HepG2 (cell line): ENCODE results near the gene CCDC117. TPM values are rescaled to one million over a fixed set of nuclear protein-coding genes. Genes with fewer than 3 reads are reported as not detected.

Experiments used
- CREB1 ChIP-seq, 2 experiments: fragments of 450-650 bp in 1 of 2; IDR thresholded peaks; 2 replicates each; pipeline ENCODE4 v1.6.1; 2016 to 2017; ENCODE audit warnings: control low read depth in 1 of 2, mild to moderate bottlenecking in 1 of 2, missing compliant biosample characterization in 1 of 2, missing genetic modification characterization in 1 of 2
- ETV6 ChIP-seq: sonication (generic); formaldehyde crosslinking; conservative IDR thresholded peaks from 2 replicates; pipeline ENCODE4 v1.4.0; 2020; ENCODE audit warnings: missing genetic modification reagents
- KMT2B ChIP-seq: IDR thresholded peaks from 2 replicates; pipeline ENCODE4 v1.6.1; 2016; ENCODE audit warnings: missing genetic modification reagents, missing compliant biosample characterization
- LCORL ChIP-seq, 2 experiments: fragments of 450-650 bp in 1 of 2; sonication (generic) in 1 of 2; formaldehyde crosslinking in 1 of 2; IDR thresholded peaks; 2 replicates each; pipeline versions ENCODE4 v1.5.0 to v1.6.1; 2017 to 2020; ENCODE audit warnings: antibody characterized with exemption in 1 of 2, missing genetic modification reagents in 1 of 2
- MIER3 ChIP-seq: IDR thresholded peaks from 2 replicates; pipeline ENCODE4 v1.6.1; 2016; ENCODE audit warnings: missing compliant biosample characterization, borderline replicate concordance
- MIXL1 ChIP-seq: IDR thresholded peaks from 2 replicates; pipeline ENCODE4 v1.6.1; 2016
- NRL ChIP-seq: sonication (generic); formaldehyde crosslinking; IDR thresholded peaks from 2 replicates; pipeline ENCODE4 v1.5.0; 2020; ENCODE audit warnings: missing genetic modification reagents, mild to moderate bottlenecking, moderate library complexity, borderline replicate concordance
- PAWR ChIP-seq: sonication (generic); formaldehyde crosslinking; IDR thresholded peaks from 2 replicates; pipeline ENCODE4 v1.4.0; 2020; ENCODE audit warnings: missing genetic modification reagents, mild to moderate bottlenecking, borderline replicate concordance
- REPIN1 ChIP-seq: sonication (generic); formaldehyde crosslinking; IDR thresholded peaks from 2 replicates; pipeline ENCODE4 v1.8.0; 2022; ENCODE audit warnings: missing genetic modification reagents, low read depth, mild to moderate bottlenecking, borderline replicate concordance
- RFXAP ChIP-seq: sonication (generic); formaldehyde crosslinking; IDR thresholded peaks from 2 replicates; pipeline ENCODE4 v1.4.0; 2020; ENCODE audit warnings: missing genetic modification reagents, borderline replicate concordance
- SP1 ChIP-seq, 2 experiments: fragments of 450-650 bp in 1 of 2; sonication (generic) in 1 of 2; formaldehyde crosslinking in 1 of 2; IDR thresholded peaks; 2 replicates each; pipeline versions ENCODE4 v1.4.0 to v1.6.1; 2016 to 2020; ENCODE audit warnings: missing genetic modification reagents in 1 of 2
- SRSF1 ChIP-seq: fragments of 200-400 bp; formaldehyde crosslinking; optimal IDR thresholded peaks from 2 replicates; pipeline ENCODE3; 2017; ENCODE audit warnings: mild to moderate bottlenecking, low read depth, low read length, moderate library complexity
- ZBTB3 ChIP-seq: sonication (generic); formaldehyde crosslinking; IDR thresholded peaks from 2 replicates; pipeline ENCODE4 v1.4.0; 2020; ENCODE audit warnings: low read depth, mild to moderate bottlenecking, moderate library complexity, missing genetic modification reagents, borderline replicate concordance
- ZBTB7B ChIP-seq: sonication (generic); formaldehyde crosslinking; IDR thresholded peaks from 2 replicates; pipeline ENCODE4 v1.4.0; 2020; ENCODE audit warnings: missing genetic modification reagents
- ZFP82 ChIP-seq: sonication (generic); formaldehyde crosslinking; IDR thresholded peaks from 2 replicates; pipeline ENCODE4 v1.5.1; 2020; ENCODE audit warnings: mild to moderate bottlenecking, missing genetic modification reagents, borderline replicate concordance
- ZKSCAN5 ChIP-seq: sonication (generic); formaldehyde crosslinking; IDR thresholded peaks from 2 replicates; pipeline ENCODE4 v1.5.1; 2020; ENCODE audit warnings: mild to moderate bottlenecking, missing genetic modification reagents
- ZNF10 ChIP-seq: sonication (generic); formaldehyde crosslinking; IDR thresholded peaks from 2 replicates; pipeline ENCODE4 v1.4.0; 2020; ENCODE audit warnings: mild to moderate bottlenecking, low read depth, missing genetic modification reagents, borderline replicate concordance
- ZNF225 ChIP-seq: sonication (generic); formaldehyde crosslinking; IDR thresholded peaks from 2 replicates; pipeline ENCODE4 v1.4.0; 2020; ENCODE audit warnings: mild to moderate bottlenecking, missing genetic modification reagents
- ZNF761 ChIP-seq: sonication (generic); formaldehyde crosslinking; conservative IDR thresholded peaks from 2 replicates; pipeline ENCODE4 v1.4.0; 2020; ENCODE audit warnings: mild to moderate bottlenecking, missing genetic modification reagents
- ZSCAN30 ChIP-seq: sonication (generic); formaldehyde crosslinking; IDR thresholded peaks from 2 replicates; pipeline ENCODE4 v1.5.0; 2020; ENCODE audit warnings: mild to moderate bottlenecking, missing genetic modification reagents
- polyA plus RNA-seq, 8 experiments: library from polyadenylated mRNA; depleted of rRNA in 3 of 8; stranded (reverse) in 7 of 8; unstranded in 1 of 8; fragments of >200 nt; fragmentation: Illumina TruSeq in 4 of 8; extraction: Trizol in 4 of 8; gene quantifications; 2 replicates each; pipeline versions ENCODE4 v1.2.1 to v1.2.3, GENCODE V29; 2011 to 2016; ENCODE audit warnings: low read depth in 4 of 8, missing spikeins in 1 of 8, mixed read lengths in 1 of 8; ENCODE audit not compliant: insufficient read depth in 1 of 8
- total RNA-seq, 5 experiments: library from RNA; depleted of rRNA; stranded (reverse); fragments of >200 nt; fragmentation: Illumina TruSeq; extraction: Trizol; gene quantifications; 2 replicates each; pipeline ENCODE4 v1.2.3, GENCODE V29; 2016; ENCODE audit warnings: low read depth in 1 of 5
- TF ChIP-seq, protein P1 (sequence below): sonication (generic); formaldehyde crosslinking; IDR thresholded peaks from 2 replicates; pipeline ENCODE4 v1.8.1; 2023; ENCODE audit warnings: mild to moderate bottlenecking, inconsistent platforms, moderate library complexity, missing genetic modification reagents, borderline replicate concordance
- TF ChIP-seq, protein P2 (sequence below): sonication (generic); formaldehyde crosslinking; IDR thresholded peaks from 2 replicates; pipeline ENCODE4 v1.8.0; 2022; ENCODE audit warnings: missing genetic modification reagents, mild to moderate bottlenecking, borderline replicate concordance
- TF ChIP-seq, protein P3 (sequence below): fragments of 450-650 bp; IDR thresholded peaks from 2 replicates; pipeline ENCODE4 v1.6.1; 2016
- TF ChIP-seq, protein P4 (sequence below): sonication (generic); formaldehyde crosslinking; IDR thresholded peaks from 2 replicates; pipeline ENCODE4 v1.8.1; 2023; ENCODE audit warnings: missing genetic modification reagents, inconsistent platforms, borderline replicate concordance

The CCDC117 gene
- total and polyA plus RNA-seq, 2 of the 13 experiments (the other 11 are each of a cell fraction or from before 2014, with no cell fraction given) = 12.6 to 34.2 TPM

DNA sequence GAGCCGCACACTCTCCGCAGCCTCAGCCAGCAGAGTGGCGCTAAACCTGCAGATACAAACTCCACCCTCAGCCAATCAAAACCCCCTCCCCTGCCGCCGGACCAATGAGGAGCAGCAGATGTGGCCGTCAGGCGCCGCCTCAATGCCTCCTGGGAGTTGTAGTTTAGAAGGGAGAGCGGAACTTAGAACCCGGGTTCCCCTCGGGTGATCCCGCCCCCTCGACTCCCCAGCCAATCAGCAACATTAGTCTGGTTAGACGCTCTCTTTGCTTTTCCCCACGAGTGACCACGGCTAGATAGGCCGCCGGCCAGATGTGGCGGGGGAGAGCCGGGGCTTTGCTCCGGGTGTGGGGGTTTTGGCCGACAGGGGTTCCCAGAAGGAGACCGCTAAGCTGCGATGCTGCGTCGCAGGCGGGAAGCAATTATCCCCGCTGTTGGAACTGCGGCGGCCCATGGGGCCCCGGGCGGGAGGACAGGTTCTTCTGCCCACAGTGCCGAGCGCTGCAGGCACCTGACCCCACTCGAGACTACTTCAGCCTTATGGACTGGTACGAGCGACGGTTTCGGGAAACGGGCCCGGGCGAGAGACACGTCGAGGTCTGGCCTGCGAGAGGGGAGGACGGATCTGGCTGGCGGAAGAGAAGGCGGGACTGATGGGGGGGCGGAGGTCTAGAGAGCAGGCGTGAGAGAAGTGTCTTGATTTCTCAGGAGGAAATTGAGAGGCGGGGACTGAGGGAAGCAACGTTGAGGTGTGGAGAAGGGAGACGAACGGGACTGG, 30.5 kb upstream of the CCDC117 start, which contains the start of the genes CHEK2 and HSCB (continued):
- TF ChIP-seq, protein P1, sequence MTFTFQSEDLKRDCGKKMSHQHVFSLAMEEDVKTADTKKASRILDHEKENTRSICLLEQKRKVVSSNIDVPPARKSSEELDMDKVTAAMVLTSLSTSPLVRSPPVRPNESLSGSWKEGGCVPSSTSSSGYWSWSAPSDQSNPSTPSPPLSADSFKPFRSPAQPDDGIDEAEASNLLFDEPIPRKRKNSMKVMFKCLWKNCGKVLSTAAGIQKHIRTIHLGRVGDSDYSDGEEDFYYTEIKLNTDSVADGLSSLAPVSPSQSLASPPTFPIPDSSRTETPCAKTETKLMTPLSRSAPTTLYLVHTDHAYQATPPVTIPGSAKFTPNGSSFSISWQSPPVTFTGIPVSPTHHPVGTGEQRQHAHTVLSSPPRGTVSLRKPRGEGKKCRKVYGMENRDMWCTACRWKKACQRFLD (CRISPR knock-in tag) = peak; percentile 47; the same call in 1 of the 2 replicates
- no peak for TF ChIP-seq ZKSCAN5 (CRISPR knock-in tag)
- peak; percentile 43; the same call in 1 of the 2 replicates for TF ChIP-seq REPIN1 (CRISPR knock-in tag)
- no peak for TF ChIP-seq ZSCAN30
- TF ChIP-seq ZBTB3 (CRISPR knock-in tag) = no peak
- TF ChIP-seq LCORL (IDR thresholded peaks at IDR 0.05) = no peak
- 0 out of 2 replicates have a peak, but pooled peaks have one; percentile 8 for TF ChIP-seq LCORL (CRISPR knock-in tag; IDR thresholded peaks at IDR 0.05)
- no peak for TF ChIP-seq ZFP82 (CRISPR knock-in tag)
- TF ChIP-seq, protein P2, sequence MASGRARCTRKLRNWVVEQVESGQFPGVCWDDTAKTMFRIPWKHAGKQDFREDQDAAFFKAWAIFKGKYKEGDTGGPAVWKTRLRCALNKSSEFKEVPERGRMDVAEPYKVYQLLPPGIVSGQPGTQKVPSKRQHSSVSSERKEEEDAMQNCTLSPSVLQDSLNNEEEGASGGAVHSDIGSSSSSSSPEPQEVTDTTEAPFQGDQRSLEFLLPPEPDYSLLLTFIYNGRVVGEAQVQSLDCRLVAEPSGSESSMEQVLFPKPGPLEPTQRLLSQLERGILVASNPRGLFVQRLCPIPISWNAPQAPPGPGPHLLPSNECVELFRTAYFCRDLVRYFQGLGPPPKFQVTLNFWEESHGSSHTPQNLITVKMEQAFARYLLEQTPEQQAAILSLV = peak; percentile 75; the same call in 1 of the 2 replicates
- TF ChIP-seq KMT2B (CRISPR knock-in tag) = peak; percentile 72
- TF ChIP-seq SRSF1 = no peak
- TF ChIP-seq SP1 (IDR thresholded peaks at IDR 0.05) = no peak
- TF ChIP-seq SP1 (CRISPR knock-in tag; IDR thresholded peaks at IDR 0.05) = peak; percentile 56
- TF ChIP-seq ZNF10 = no peak
- peak; percentile 91 for TF ChIP-seq ZNF225
- peak; percentile 39; the same call in 1 of the 2 replicates for TF ChIP-seq ETV6 (CRISPR knock-in tag)
- TF ChIP-seq, protein P3, sequence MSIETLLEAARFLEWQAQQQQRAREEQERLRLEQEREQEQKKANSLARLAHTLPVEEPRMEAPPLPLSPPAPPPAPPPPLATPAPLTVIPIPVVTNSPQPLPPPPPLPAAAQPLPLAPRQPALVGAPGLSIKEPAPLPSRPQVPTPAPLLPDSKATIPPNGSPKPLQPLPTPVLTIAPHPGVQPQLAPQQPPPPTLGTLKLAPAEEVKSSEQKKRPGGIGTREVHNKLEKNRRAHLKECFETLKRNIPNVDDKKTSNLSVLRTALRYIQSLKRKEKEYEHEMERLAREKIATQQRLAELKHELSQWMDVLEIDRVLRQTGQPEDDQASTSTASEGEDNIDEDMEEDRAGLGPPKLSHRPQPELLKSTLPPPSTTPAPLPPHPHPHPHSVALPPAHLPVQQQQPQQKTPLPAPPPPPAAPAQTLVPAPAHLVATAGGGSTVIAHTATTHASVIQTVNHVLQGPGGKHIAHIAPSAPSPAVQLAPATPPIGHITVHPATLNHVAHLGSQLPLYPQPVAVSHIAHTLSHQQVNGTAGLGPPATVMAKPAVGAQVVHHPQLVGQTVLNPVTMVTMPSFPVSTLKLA = peak; percentile 1; the same call in 1 of the 2 replicates
- TF ChIP-seq, protein P4, sequence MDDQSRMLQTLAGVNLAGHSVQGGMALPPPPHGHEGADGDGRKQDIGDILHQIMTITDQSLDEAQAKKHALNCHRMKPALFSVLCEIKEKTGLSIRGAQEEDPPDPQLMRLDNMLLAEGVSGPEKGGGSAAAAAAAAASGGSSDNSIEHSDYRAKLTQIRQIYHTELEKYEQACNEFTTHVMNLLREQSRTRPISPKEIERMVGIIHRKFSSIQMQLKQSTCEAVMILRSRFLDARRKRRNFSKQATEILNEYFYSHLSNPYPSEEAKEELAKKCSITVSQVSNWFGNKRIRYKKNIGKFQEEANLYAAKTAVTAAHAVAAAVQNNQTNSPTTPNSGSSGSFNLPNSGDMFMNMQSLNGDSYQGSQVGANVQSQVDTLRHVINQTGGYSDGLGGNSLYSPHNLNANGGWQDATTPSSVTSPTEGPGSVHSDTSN (CRISPR knock-in tag) = no peak
- TF ChIP-seq MIXL1 = peak; percentile 45; the same call in 1 of the 2 replicates
- TF ChIP-seq CREB1 (IDR thresholded peaks at IDR 0.05) = peak; percentile 88
- TF ChIP-seq CREB1 (CRISPR knock-in tag; IDR thresholded peaks at IDR 0.05) = peak; percentile 95
- TF ChIP-seq MIER3 (CRISPR knock-in tag) = no peak
- TF ChIP-seq PAWR = no peak
- TF ChIP-seq NRL (CRISPR knock-in tag) = no peak; the same call in 1 of the 2 replicates
- TF ChIP-seq ZBTB7B (CRISPR knock-in tag) = 0 out of 2 replicates have a peak, but pooled peaks have one; percentile 22
- TF ChIP-seq ZNF761 = no peak
- TF ChIP-seq RFXAP = peak; percentile 84
